H1 (cell line): ENCODE results near the gene ARHGAP28. TPM values are rescaled to one million over a fixed set of nuclear protein-coding genes. Genes with fewer than 3 reads are reported as not detected.

Source experiments
- CTCF ChIA-PET: fragments of 300-600 bp; sonication (Branson Sonifier 250); formaldehyde crosslinking; loops from one replicate; lab custom pipeline; 2021; ENCODE audit not compliant: partially characterized antibody; lab: Charles Lee
- POLR2A ChIA-PET: fragments of 300-600 bp; sonication (Branson Sonifier 250); formaldehyde crosslinking; loops from one replicate; lab custom pipeline; 2021; ENCODE audit warnings: inconsistent platforms; ENCODE audit not compliant: partially characterized antibody; lab: Charles Lee
- DNase-seq, 2 experiments: peaks; one replicate each; pipeline versions ENCODE4 v3.0.0 to v3.0.0-alpha.2; 2010 to 2022; ENCODE audit warnings: low spot score in 2 of 2, low read depth in 1 of 2, mixed read lengths in 1 of 2
- FAIRE-seq: peaks from 2 replicates; lab custom pipeline; 2011; peaks lifted over from hg19 to GRCh38; lab: Jason Lieb, UNC
- H2AFZ ChIP-seq: 2 replicates; pipeline ENCODE4 v1.8.1; 2012; ENCODE audit warnings: low read length, inconsistent platforms
- H2AK5ac ChIP-seq: 2 replicates; pipeline ENCODE4 v1.6.1; 2013; ENCODE audit warnings: low read depth, low read length
- H2BK120ac ChIP-seq: replicated peaks from 2 replicates; pipeline ENCODE3; 2013; ENCODE audit warnings: low read depth, low read length, inconsistent platforms
- H2BK12ac ChIP-seq: 2 replicates; pipeline ENCODE4 v1.6.1; 2013; ENCODE audit warnings: low read depth, low read length
- H2BK15ac ChIP-seq: 2 replicates; pipeline ENCODE4 v1.6.1; 2013; ENCODE audit warnings: low read length
- H2BK20ac ChIP-seq: 2 replicates; pipeline ENCODE4 v1.6.1; 2013; ENCODE audit warnings: low read length
- H2BK5ac ChIP-seq: 2 replicates; pipeline ENCODE4 v1.6.1; 2013; ENCODE audit warnings: low read depth, low read length
- H3K14ac ChIP-seq: 2 replicates; pipeline ENCODE4 v1.6.1; 2013; ENCODE audit warnings: inconsistent platforms; ENCODE audit not compliant: insufficient read length
- H3K18ac ChIP-seq: 2 replicates; pipeline ENCODE4 v1.6.1; 2013; ENCODE audit warnings: low read length; ENCODE audit errors: extremely low read depth
- H3K23ac ChIP-seq: 2 replicates; pipeline ENCODE4 v1.6.1; 2013; ENCODE audit warnings: inconsistent platforms; ENCODE audit not compliant: insufficient read length
- H3K23me2 ChIP-seq: 2 replicates; pipeline ENCODE4 v1.6.1; 2013; ENCODE audit warnings: low read depth, low read length
- H3K27ac ChIP-seq: 2 replicates; pipeline ENCODE4 v1.6.1; 2011; ENCODE audit warnings: low read depth, low read length, inconsistent platforms
- H3K27me3 ChIP-seq, 4 experiments: replicated peaks in 1 of 4; 1 replicate in 1 of 4; 2 replicates in 3 of 4; pipeline versions ENCODE4 v1.6.1 to v1.8.1; 2011 to 2013; ENCODE audit warnings: low read length in 3 of 4, mild to moderate bottlenecking in 3 of 4, inconsistent platforms in 2 of 4, mixed read lengths in 2 of 4, moderate library complexity in 1 of 4; ENCODE audit not compliant: control insufficient read depth in 3 of 4, insufficient read depth in 3 of 4; ENCODE audit errors: extremely low read depth in 1 of 4
- H3K36me3 ChIP-seq, 4 experiments: 2 replicates each; pipeline versions ENCODE4 v1.6.1 to v1.8.1; 2011 to 2013; ENCODE audit warnings: mild to moderate bottlenecking in 4 of 4, low read length in 3 of 4, moderate library complexity in 2 of 4, control low read depth in 1 of 4, inconsistent platforms in 1 of 4; ENCODE audit not compliant: insufficient read depth in 4 of 4, control insufficient read depth in 2 of 4
- H3K4ac ChIP-seq: replicated peaks from 2 replicates; pipeline ENCODE3; 2013; ENCODE audit warnings: low read length, low read depth, mixed read lengths, inconsistent platforms; ENCODE audit not compliant: insufficient read length
- H3K4me1 ChIP-seq, 4 experiments: replicated peaks in 1 of 4; 1 replicate in 1 of 4; 2 replicates in 3 of 4; pipeline versions ENCODE4 v1.6.1 to v1.8.1; 2011 to 2013; ENCODE audit warnings: low read length in 3 of 4, inconsistent platforms in 2 of 4, mixed read lengths in 1 of 4; ENCODE audit not compliant: insufficient read depth in 4 of 4, control insufficient read depth in 3 of 4
- H3K4me2 ChIP-seq, 2 experiments: 2 replicates each; pipeline versions ENCODE4 v1.6.1 to v1.8.1; 2011 to 2013; ENCODE audit warnings: low read depth in 2 of 2, low read length in 2 of 2, control low read depth in 1 of 2, inconsistent platforms in 1 of 2, mild to moderate bottlenecking in 1 of 2; ENCODE audit not compliant: insufficient read depth in 1 of 2
- H3K4me3 ChIP-seq, 4 experiments: fragments of 200-600, 300-600 bp in 1 of 4; sonication (generic), shearing (Covaris generic), sonication (Bioruptor Twin) in 1 of 4; 2 replicates each; pipeline versions ENCODE4 v1.5.1 to v1.8.1; 2011 to 2016; ENCODE audit warnings: low read length in 4 of 4, low read depth in 3 of 4, control low read depth in 2 of 4, inconsistent platforms in 2 of 4, mild to moderate bottlenecking in 2 of 4, mixed read lengths in 1 of 4, moderate library complexity in 1 of 4; ENCODE audit not compliant: insufficient read depth in 2 of 4; ENCODE audit errors: extremely low read depth in 1 of 4
- H3K56ac ChIP-seq: replicated peaks from 2 replicates; pipeline ENCODE3; 2013; ENCODE audit warnings: low read depth, mild to moderate bottlenecking, mixed read lengths, low read length, inconsistent platforms; ENCODE audit not compliant: insufficient read length
- H3K79me1 ChIP-seq: 2 replicates; pipeline ENCODE4 v1.6.1; 2013; ENCODE audit warnings: low read depth, low read length, control low read depth
- H3K79me2 ChIP-seq, 2 experiments: 2 replicates each; pipeline versions ENCODE4 v1.6.1 to v1.8.1; 2012 to 2013; ENCODE audit warnings: low read length in 2 of 2, mild to moderate bottlenecking in 2 of 2, inconsistent platforms in 1 of 2; ENCODE audit not compliant: insufficient read depth in 2 of 2, control insufficient read depth in 1 of 2
- H3K9ac ChIP-seq, 4 experiments: replicated peaks in 1 of 4; 1 replicate in 1 of 4; 2 replicates in 3 of 4; pipeline versions ENCODE4 v1.6.1 to v1.8.1; 2011 to 2013; ENCODE audit warnings: low read depth in 3 of 4, low read length in 3 of 4, control low read depth in 2 of 4, mild to moderate bottlenecking in 2 of 4, moderate library complexity in 2 of 4, inconsistent platforms in 1 of 4; ENCODE audit errors: extremely low read depth in 1 of 4
- H3K9me3 ChIP-seq, 2 experiments: 2 replicates each; pipeline versions ENCODE4 v1.6.1 to v1.8.1; 2012 to 2013; ENCODE audit warnings: mild to moderate bottlenecking in 2 of 2, moderate library complexity in 2 of 2, control low read depth in 1 of 2, inconsistent platforms in 1 of 2, low read depth in 1 of 2, low read length in 1 of 2, mixed read lengths in 1 of 2; ENCODE audit not compliant: insufficient read depth in 2 of 2
- H4K20me1 ChIP-seq, 2 experiments: replicated peaks in 1 of 2; 2 replicates each; pipeline versions ENCODE3 to v1.8.1; 2011 to 2013; ENCODE audit warnings: inconsistent platforms in 2 of 2, low read length in 2 of 2, mild to moderate bottlenecking in 1 of 2; ENCODE audit not compliant: insufficient read depth in 2 of 2, control insufficient read depth in 1 of 2
- H4K5ac ChIP-seq: 2 replicates; pipeline ENCODE4 v1.6.1; 2013; ENCODE audit warnings: low read length, low read depth, mixed read lengths, inconsistent platforms; ENCODE audit not compliant: insufficient read length
- H4K8ac ChIP-seq: 2 replicates; pipeline ENCODE4 v1.8.0; 2013; ENCODE audit warnings: mild to moderate bottlenecking, moderate library complexity, low read length, inconsistent platforms; ENCODE audit not compliant: insufficient read depth; ENCODE audit errors: extremely low read depth
- H4K91ac ChIP-seq: replicated peaks from 2 replicates; pipeline ENCODE3; 2013; ENCODE audit warnings: low read length, mixed read lengths, inconsistent platforms; ENCODE audit not compliant: insufficient read length
- BCL11A ChIP-seq, 2 experiments: IDR thresholded peaks; one replicate each; pipeline ENCODE4 v1.6.1; 2011; ENCODE audit warnings: low read depth in 2 of 2, low read length in 2 of 2, mild to moderate bottlenecking in 2 of 2
- CEBPB ChIP-seq: IDR thresholded peaks from 2 replicates; pipeline ENCODE4 v1.6.1; 2012; ENCODE audit warnings: low read depth, low read length
- CHD2 ChIP-seq: IDR thresholded peaks from 2 replicates; pipeline ENCODE4 v1.6.1; 2012; ENCODE audit warnings: low read length, improper control_type of control experiment
- JUND ChIP-seq: IDR thresholded peaks from 2 replicates; pipeline ENCODE4 v1.6.1; 2011; ENCODE audit warnings: mild to moderate bottlenecking, improper control_type of control experiment, low read length
- NANOG ChIP-seq: IDR thresholded peaks from 2 replicates; pipeline ENCODE4 v1.6.1; 2011; ENCODE audit warnings: low read length, low read depth, mild to moderate bottlenecking, inconsistent platforms; ENCODE audit not compliant: insufficient read depth, poor library complexity, severe bottlenecking
- POU5F1 ChIP-seq: IDR thresholded peaks from 2 replicates; pipeline ENCODE4 v1.6.1; 2011; ENCODE audit warnings: low read depth, mild to moderate bottlenecking, low read length, moderate library complexity
- RAD21 ChIP-seq, 2 experiments: IDR thresholded peaks in 1 of 2; conservative IDR thresholded peaks in 1 of 2; 2 replicates each; pipeline ENCODE4 v1.6.1; 2011; ENCODE audit warnings: low read depth in 2 of 2, low read length in 2 of 2, improper control_type of control experiment in 1 of 2, inconsistent platforms in 1 of 2, mild to moderate bottlenecking in 1 of 2, moderate library complexity in 1 of 2
- RNF2 ChIP-seq: fragments of 200-900, 300-1000 bp; sonication (generic); IDR thresholded peaks from 2 replicates; pipeline ENCODE4 v1.7.1; 2016; ENCODE audit warnings: borderline replicate concordance, low read depth, mild to moderate bottlenecking, antibody characterized with exemption, low read length; ENCODE audit not compliant: poor library complexity, severe bottlenecking; ENCODE audit errors: missing control alignments
- SIN3A ChIP-seq, 2 experiments: IDR thresholded peaks in 1 of 2; conservative IDR thresholded peaks in 1 of 2; 2 replicates each; pipeline ENCODE4 v1.6.1; 2011 to 2012; ENCODE audit warnings: low read length in 2 of 2, improper control_type of control experiment in 1 of 2, low read depth in 1 of 2, mild to moderate bottlenecking in 1 of 2
- SIRT6 ChIP-seq: IDR thresholded peaks from one replicate; pipeline ENCODE4 v1.7.1; 2012; ENCODE audit warnings: low read length, inconsistent platforms
- SRF ChIP-seq: IDR thresholded peaks from 2 replicates; pipeline ENCODE4 v1.6.1; 2011; ENCODE audit warnings: mild to moderate bottlenecking, low read depth, low read length, moderate library complexity
- YY1 ChIP-seq: IDR thresholded peaks from 2 replicates; pipeline ENCODE4 v1.6.1; 2011; ENCODE audit warnings: low read depth, mild to moderate bottlenecking, low read length
- WGBS, 2 experiments: shearing (Covaris generic) in 1 of 2; methylation state at CpG; one replicate each; pipeline versions ENCODE4 v1.1.6 to v1.1.7; 2013 to 2015; ENCODE audit warnings: low lambda C conversion rate in 2 of 2, mixed read lengths in 2 of 2, inconsistent platforms in 1 of 2, low coverage in 1 of 2, missing lambda C conversion rate in 1 of 2; ENCODE audit not compliant: insufficient replicate concordance in 2 of 2, insufficient coverage in 1 of 2, insufficient read length in 1 of 2; ENCODE audit errors: extremely low coverage in 1 of 2, missing lambda C conversion rate in 1 of 2; 5-methylcytosine and 5-hydroxymethylcytosine counted together
- polyA plus RNA-seq, 7 experiments: library from polyadenylated mRNA; depleted of rRNA in 3 of 7; stranded (reverse) in 5 of 7; unstranded in 2 of 7; fragments of >200 nt in 5 of 7; fragments of 200-250 nt in 2 of 7; gene quantifications; 1 replicate in 5 of 7; 2 replicates in 1 of 7; 4 replicates in 1 of 7; pipeline versions ENCODE4 v1.2.1 to v1.2.3, GENCODE V29; 2011 to 2013; ENCODE audit warnings: missing spikeins in 2 of 7, mixed read lengths in 2 of 7
- total RNA-seq: library from RNA; stranded (reverse); fragmentation: NEBNext Ultra II Directional; extraction: Animal tissue kit (Norgen Biotek cat#: 25700); gene quantifications from 2 replicates; pipeline ENCODE4 v1.2.1, GENCODE V29; 2021
- TF ChIP-seq, protein P1 (sequence below): IDR thresholded peaks from 2 replicates; pipeline ENCODE4 v1.6.1; 2011; ENCODE audit warnings: low read length, improper control_type of control experiment

ARHGAP28 gene
- total and polyA plus RNA-seq, 2 of the 8 experiments (the other 6 are each of a cell fraction or from before 2014, with no cell fraction given): 2.9 to 14.4 TPM

DNA sequence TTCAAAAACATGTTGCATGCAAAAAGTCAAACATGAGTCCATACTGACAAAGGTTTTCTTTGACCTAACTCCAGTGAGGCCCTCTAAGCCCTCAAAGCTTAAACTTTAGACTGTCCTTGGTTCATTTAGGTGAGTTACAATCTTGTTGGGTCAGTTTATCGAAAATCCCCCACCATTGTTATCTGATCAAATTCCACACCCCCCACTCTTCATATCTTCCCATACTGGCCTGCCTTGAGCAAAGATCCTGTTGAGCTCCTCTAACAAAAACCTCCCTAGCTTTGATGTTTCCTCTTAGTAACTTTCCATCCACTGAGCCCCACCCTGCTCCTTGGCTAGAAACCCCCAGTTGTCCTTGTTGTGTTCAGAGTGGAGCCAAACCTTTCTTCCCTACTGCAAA is 193.7 kb downstream of the ARHGAP28 start:
- no peak overlapping the region for H2AFZ ChIP-seq
- H3K4me3 ChIP-seq: no peak overlapping the region
- H4K20me1 ChIP-seq: peaks cover 0 to 2% of the 10 kb centered on the region in 2 experiments
- no peak for DNase-seq
- H2BK20ac ChIP-seq: no peak overlapping the region
- H3K9ac ChIP-seq: no peak overlapping the region
- no peak overlapping the region for H4K5ac ChIP-seq
- POLR2A ChIA-PET: no interaction called here
- no peak overlapping the region for H3K18ac ChIP-seq
- H3K27me3 ChIP-seq: no peaks in the 10 kb centered on the region
- H3K79me2 ChIP-seq: no peaks in the 10 kb centered on the region
- FAIRE-seq: no peak
- H3K56ac ChIP-seq: no peak overlapping the region
- no peak overlapping the region for H3K4ac ChIP-seq
- CTCF ChIA-PET: interaction anchor here (2.7 kb wide), 1 partner anchor 17 kb away, joined by 10 read pairs; no protein-coding TSS in a partner anchor
- no peak overlapping the region for H2BK120ac ChIP-seq
- WGBS, 2 experiments: 95% methylated on average over 1 of the region's 1 CpG; no CpG with 5 or more reads in 1 of the 2 experiments
- no peak overlapping the region for H4K91ac ChIP-seq
- no peak overlapping the region for H3K4me2 ChIP-seq
- no peak overlapping the region for H2AK5ac ChIP-seq
- no peak overlapping the region for H2BK12ac ChIP-seq
- H3K23ac ChIP-seq: no peak overlapping the region
- H3K36me3 ChIP-seq: no peaks in the 10 kb centered on the region
- H2BK5ac ChIP-seq: no peak overlapping the region
- H3K4me1 ChIP-seq: no peaks in the 10 kb centered on the region
- no peak overlapping the region for H4K8ac ChIP-seq
- no peaks in the 10 kb centered on the region for H3K9me3 ChIP-seq
- H3K14ac ChIP-seq: no peak overlapping the region
- peaks cover 3% of the 10 kb centered on the region; the same call in 1 of the 2 replicates for H3K23me2 ChIP-seq
- H3K27ac ChIP-seq: no peak overlapping the region
- H3K79me1 ChIP-seq: no peaks in the 10 kb centered on the region
- H2BK15ac ChIP-seq: no peak overlapping the region
- no peak for TF ChIP-seq CHD2
- no peak for TF ChIP-seq BCL11A (IDR thresholded peaks at IDR 0.05; ENCODE audit: low read depth in 2 of 2, low read length in 2 of 2)
- no peak for TF ChIP-seq SIRT6
- TF ChIP-seq YY1: no peak
- no peak for TF ChIP-seq SIN3A (conservative IDR thresholded peaks at IDR 0.05 in 1 of 2, IDR thresholded peaks at IDR 0.05 in 1 of 2; ENCODE audit: low read depth in 1 of 2, low read length in 2 of 2)
- no peak for TF ChIP-seq CEBPB
- TF ChIP-seq NANOG: no peak
- TF ChIP-seq POU5F1: no peak
- TF ChIP-seq, protein P1, sequence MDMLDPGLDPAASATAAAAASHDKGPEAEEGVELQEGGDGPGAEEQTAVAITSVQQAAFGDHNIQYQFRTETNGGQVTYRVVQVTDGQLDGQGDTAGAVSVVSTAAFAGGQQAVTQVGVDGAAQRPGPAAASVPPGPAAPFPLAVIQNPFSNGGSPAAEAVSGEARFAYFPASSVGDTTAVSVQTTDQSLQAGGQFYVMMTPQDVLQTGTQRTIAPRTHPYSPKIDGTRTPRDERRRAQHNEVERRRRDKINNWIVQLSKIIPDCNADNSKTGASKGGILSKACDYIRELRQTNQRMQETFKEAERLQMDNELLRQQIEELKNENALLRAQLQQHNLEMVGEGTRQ: no peak
- no peak for TF ChIP-seq SRF
- TF ChIP-seq RAD21 (IDR thresholded peaks at IDR 0.05 in 1 of 2, conservative IDR thresholded peaks at IDR 0.05 in 1 of 2; ENCODE audit: low read depth in 2 of 2, low read length in 2 of 2): no peak
- TF ChIP-seq RNF2: no peak
- no peak for TF ChIP-seq JUND
